T-helper 1 cell (primary cell): ENCODE results near the gene FAXDC2.
A peak's percentile ranks its signal among the peaks of the same experiment; 100 is the strongest.
"Not testable (repeated sequence)": the region's sequence is repeated elsewhere in the genome, so short reads cannot be mapped to it uniquely, and the experiment has no call there.

Experiments
- DNase-seq, 5 donors: peaks; one replicate each; pipeline ENCODE4 v3.0.0-alpha.2; 2012 to 2020

The FAXDC2 gene

DNA sequence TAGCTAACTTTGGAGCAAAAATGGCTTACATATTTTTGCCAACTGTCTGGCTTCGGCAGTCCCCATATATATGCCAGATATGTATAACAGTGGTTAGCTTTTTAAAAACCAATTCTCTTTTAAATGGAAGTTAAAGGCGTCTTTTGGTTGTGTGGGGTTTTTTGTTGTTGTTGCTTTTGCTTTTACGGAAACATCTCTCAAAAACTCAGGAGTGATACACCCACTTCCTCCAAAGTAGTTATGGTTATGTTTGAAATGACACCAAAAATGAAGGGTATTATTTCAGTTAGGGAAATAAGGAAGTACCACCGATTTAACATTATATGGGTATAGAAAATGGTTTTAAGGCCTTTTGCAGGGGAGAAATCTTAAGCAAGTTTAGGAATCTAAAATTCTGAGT lies 10.4 kb upstream of the FAXDC2 start:
- DNase-seq = peak in 1 of 5 donors; percentile 6

- peak in 1 of 5 donors; percentile 20 for DNase-seq
These were observed 9.7 kb upstream of the FAXDC2 start for GRCh38 chr5:154860123-154860522.

DNA sequence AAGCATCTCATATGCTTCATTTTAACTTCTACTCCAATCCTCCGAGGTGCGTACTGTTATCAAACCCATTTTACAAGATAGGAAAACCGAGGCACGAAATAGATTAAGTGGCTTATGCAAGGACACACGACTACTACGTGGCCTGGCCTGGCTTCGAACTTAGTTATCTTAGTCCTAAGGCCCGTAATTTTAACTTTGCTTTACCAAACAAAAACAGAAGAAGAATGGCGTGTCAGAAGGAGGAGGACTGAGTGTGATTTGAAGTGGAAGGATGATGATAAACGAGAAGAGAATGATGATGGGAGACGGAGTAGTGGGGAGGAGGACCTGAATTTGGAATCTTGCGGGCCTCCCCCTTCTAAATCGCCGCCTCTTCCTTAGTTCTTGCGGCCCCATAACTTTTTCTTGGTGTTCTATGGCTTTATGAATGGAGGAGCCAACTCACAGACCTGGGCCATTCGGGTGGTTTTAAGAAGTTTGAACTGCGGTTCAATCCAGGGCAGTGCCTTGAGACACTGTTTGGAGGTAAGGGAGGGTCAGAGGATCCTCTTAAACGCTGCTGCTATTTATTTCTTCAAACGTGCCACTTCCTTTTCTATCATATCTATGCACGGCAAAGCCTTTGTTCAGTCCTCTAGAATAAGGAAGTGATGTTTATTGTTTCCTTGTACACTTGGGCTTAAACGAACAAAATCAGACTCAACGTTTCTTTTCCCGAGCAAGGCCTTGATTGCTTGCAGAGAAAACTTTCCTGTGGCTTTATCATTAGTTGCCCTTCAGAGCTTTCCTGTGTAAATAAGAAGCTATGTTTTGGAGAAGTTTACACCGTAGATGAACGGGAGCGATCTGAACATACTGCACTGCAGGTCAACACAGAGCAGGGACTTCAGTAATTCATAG lies 8.8 kb upstream of the FAXDC2 start:
- DNase-seq = peak in 2 of 5 donors; percentile 6 to 29

GRCh38 chr5:154858297-154858971 lies 8.0 kb upstream of the FAXDC2 start, which contains the start of gene CNOT8:
Gene CNOT8 (plus strand): TSS chr5:154858627. CDS start chr5:154863279, 4,652 bp downstream.
- peak; percentile 91 to 98 (median 95) for DNase-seq

DNA sequence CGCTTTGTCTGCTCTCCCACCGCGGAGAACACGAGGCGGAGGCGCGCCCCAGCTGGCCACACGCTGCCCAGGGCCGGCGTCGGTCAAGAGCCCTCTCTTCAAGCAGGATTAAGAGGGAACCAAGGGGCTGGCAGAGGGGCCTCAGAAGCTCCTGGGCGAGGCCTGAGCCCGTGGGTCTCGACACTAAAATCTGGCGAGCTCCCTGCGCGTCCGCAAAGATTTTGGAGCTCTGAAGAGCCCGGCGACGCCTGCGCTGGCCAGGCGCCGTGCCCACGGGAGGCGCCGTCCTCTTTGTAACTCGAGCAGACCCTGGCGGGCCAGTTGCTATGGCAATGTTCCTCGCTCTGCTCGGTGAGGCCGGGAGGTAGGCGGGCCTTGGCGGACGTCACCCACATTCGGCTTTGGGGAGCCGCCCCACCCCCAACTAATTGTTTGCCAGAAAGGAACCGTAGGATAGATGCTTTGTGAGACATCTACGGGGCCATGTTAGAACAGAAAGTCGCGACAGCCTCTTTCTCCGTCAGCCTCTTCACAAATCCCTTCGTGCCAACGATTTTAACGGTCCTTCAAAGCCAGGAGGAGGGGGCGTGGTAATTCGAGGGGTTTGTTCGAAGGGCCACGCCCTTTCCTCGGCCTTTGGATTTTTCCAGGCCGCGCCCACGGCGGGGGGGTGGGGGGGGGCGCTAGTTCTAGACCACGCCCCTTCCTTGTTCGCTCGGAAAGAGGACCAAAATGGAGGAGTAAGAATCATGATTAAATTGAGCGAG lies 7.3 kb upstream of the FAXDC2 start:
- DNase-seq = peak; percentile 79 to 88 (median 84)

GRCh38 chr5:154851351-154851750 lies 948 bp upstream of the FAXDC2 start:
- DNase-seq = no peak

DNA sequence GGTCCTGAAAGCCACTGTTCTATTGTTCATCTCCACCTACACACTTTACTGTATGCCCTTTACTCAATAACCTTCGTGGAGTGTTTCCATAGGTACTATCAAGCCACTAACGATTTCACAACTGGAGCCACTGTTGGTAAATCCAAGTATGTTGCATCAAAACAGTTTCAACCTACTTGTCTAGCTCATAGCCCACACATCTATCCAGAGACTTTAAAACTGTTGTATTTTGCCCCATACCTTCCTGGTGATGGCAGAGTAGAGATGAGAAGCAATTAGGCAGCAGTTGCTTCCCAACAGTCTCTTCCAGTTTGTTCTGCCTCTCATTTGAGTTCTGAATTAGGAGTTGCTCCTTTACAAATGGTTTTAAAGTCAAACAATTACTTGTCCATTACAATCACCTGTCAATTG lies 607 bp downstream of the FAXDC2 start:
- no peak for DNase-seq

DNA sequence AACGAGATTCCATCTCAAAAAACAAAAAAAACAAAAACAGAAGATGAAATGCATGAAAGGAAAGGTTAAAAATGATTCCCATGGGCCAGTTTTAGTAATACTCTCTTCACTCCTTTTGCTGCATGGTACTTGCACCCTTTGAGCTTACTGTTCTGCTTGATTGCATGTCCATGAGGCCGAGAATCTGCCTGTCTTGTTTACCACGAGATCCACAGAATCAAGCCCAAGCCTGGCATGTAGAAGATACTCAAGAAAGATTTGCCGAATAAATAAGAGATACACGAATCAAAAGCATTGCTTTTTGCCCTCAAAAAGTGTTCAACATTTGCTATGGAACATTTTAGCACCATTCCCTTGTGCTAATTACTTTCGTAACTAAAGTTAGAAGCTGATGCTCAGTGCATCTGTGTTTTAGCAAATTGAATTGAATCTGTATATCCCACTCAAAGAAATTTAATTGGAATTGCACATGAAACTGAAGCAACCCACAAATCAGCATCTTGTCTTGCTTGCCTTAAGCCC lies 1.1 kb downstream of the FAXDC2 start:
- DNase-seq = no peak

GRCh38 chr5:154844809-154845208 lies 5.6 kb downstream of the FAXDC2 start:
- DNase-seq = no peak

DNA sequence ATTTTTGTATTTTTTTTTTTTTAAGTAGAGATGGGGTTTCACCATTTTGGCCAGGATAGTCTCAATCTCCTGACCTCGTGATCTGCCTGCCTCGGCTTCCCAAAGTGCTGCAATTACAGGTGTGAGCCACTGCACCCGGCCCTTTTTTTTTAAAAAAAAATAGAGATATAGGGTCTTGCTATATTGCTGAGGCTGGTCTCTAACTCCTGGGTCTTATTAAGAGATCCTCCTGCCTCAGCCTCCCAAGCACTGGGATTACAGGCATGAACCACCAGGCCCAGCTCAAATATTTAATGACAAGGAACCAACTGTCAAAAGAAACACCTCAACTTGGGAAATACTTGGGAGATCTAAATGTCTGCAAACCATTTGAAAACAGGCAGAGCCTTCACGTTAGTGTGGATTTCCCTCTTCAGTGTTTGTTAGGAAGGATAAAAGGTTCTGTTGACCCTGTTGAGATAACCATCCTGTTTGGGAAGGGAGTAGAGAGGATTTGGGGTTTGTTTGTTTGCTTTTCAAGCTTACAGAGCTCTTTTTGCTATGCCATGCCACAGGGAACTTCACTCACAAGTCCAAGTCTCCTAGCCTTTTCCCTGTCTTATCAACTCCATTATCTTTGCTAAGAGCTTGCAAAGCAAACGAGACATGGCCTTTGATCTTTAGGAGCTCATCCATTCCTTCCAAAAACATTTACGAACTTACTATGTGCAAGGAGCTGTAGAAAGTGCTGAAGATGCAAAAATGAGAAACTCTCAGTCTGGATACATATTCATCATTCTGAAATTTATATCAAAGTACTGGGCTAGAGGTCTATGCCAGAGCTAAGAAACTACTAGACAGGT lies 7.5 kb downstream of the FAXDC2 start:
- no peak for DNase-seq

- DNase-seq = no peak
These were observed 9.1 kb downstream of the FAXDC2 start for GRCh38 chr5:154841273-154841661.

GRCh38 chr5:154840435-154841272 lies 9.7 kb downstream of the FAXDC2 start:
- DNase-seq = no peak

- no peak for DNase-seq
These were observed 13.1 kb downstream of the FAXDC2 start for GRCh38 chr5:154837009-154837901.

- DNase-seq = no peak
These were observed 14.2 kb downstream of the FAXDC2 start for GRCh38 chr5:154836225-154836624.

DNA sequence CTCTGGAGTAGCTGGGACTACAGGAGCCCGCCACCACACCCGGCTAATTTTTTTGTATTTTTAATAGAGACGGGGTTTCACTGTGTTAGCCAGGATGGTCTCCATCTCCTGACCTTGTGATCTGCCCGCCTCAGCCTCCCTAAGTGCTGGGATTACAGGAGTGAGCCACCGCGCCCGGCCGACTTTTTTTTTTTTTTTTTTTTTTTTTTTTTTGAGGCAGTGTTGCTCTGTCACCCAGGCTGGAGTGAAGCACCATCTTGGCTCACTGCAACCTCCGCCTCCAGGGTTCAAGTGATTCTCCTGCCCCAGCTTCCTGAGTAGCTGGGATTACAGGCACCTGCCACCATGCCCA lies 14.7 kb downstream of the FAXDC2 start:
- DNase-seq = not testable (repeated sequence)

GRCh38 chr5:154834053-154834452 lies 16.4 kb downstream of the FAXDC2 start:
- no peak for DNase-seq

DNA sequence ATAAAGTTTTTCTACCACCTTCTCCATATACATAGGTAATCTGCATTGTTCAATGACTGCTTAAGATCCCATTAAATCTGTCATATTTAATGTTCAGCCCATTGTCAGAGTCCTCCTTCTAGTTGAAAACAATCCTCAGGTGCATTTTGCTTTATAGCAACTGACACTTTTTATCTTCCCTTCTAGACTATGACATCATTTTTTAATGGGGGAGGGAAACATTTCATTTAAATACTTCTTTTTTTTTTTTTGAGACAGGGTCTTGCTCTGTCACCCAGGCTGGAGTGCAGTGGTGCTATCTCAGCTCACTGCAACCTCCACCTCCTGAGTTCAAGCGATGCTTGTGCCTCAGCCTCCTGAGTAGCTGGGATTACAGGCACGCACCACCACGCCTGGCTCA lies 17.6 kb downstream of the FAXDC2 start:
- not testable (repeated sequence) for DNase-seq

- DNase-seq = no peak
These were observed 19.0 kb downstream of the FAXDC2 start for GRCh38 chr5:154831451-154831850.

DNA sequence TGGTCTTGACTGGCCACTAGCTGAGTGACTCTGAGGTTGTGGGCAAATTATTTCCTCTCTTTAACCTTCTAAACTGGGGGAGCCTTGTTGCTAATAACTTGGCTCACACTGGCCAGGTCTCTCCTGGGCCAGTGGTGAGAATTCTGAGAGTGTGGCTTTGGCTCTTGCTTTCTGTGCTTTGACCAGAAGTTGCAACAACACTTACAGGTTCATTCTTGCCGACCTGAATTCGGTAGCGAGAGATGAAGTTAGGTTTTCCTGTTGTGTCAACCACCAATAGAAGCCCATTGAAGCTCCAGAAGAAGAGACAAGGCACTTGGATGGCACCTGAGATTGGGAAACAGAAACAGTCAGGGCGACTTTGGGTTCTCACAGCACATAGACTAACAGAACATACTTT lies 19.8 kb downstream of the FAXDC2 start:
- DNase-seq = no peak

GRCh38 chr5:154830219-154830595 lies 20.2 kb downstream of the FAXDC2 start:
- no peak for DNase-seq
